NCI-H1436 (cell line): ENCODE results near the gene ITGAV.
A peak's percentile ranks its signal among the peaks of the same experiment; 100 is the strongest.
"Not testable (repeated sequence)": the region's sequence is repeated elsewhere in the genome, so short reads cannot be mapped to it uniquely, and the experiment has no call there.

Source experiments
- DNase-seq: peaks from one replicate; lab custom pipeline; 2025; lab: John Stamatoyannopoulos, UW

The ITGAV gene

DNA sequence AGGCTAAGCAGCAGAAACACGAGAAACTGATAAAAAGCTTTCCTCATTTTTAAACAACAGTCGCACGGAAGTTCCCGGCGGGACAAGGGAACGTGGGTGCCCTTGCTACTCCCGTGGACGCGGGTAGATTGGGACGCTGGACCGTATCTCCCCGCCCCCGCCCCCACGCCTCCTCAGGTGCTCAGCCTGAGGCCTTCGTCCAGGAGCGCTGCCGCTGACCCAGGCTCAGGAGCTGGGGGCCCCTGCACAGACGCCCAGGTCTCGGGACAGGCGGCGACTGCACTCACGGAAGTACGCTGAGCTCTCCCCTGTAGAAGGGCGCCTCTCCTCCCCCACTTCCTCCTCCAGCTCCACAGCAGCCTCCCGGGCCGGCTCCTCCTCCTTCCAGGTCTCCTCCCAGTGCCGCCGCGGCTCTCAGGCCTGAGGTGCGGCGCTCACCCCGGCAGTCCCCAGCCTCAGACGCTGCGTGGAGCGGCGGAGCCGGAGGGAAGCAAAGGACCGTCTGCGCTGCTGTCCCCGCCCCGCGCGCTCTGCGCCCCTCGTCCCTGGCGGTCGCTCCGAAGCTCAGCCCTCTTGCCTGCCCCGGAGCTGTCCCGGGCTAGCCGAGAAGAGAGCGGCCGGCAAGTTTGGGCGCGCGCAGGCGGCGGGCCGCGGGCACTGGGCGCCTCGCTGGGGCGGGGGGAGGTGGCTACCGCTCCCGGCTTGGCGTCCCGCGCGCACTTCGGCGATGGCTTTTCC is at the start of gene ITGAV:
TSS of gene ITGAV (plus strand) at position 445 of the 738 bp plus-strand sequence. CDS start at position 728, 283 bp downstream.
- peak; percentile 80 for DNase-seq

GRCh38 chr2:186540941-186541340 is 48.9 kb upstream of the ITGAV start:
- DNase-seq, result no peak

DNA sequence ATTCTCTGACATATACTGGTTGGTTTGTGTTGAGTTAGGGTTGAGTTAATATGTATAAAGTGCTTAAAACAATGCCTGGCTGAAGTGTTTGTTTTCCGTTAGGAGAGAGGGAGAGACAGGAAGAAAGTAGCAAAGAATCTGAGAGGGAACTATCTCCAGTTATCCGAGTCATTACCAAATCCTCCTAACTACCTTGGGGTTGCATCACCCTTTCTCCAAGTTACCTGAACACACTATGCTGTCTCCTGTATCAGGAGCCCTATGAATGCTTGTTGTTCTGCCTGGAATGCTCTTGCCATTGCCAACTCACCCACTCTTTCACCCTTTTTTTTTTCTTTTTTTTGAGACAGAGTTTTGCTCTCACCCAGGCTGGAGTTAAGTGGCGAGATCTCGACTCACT is 47.9 kb upstream of the ITGAV start:
- DNase-seq, result no peak

- DNase-seq, result no peak
Measured at GRCh38 chr2:186543561-186544131, 46.2 kb upstream of the ITGAV start.

GRCh38 chr2:186544255-186544675 is 45.6 kb upstream of the ITGAV start:
- DNase-seq, result no peak

DNA sequence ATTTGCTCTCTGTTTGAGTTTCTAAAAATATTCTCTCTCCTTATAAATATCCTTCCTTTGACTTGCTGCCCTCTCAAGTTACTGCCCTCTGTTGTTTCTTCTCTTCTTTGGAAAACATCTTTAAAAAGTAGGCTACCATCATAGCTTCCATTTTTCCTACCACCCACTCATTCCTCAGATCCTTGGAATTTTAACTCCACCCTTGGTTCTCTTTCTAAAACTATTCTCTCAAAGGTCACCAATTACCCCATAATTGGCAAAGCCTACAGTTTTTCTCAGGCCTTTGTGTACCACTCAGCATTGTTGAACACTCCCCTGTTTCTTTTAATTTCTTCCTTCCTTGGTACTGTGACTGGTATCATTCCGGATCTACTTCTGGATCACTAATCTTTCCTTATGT is 43.0 kb upstream of the ITGAV start:
- DNase-seq, result no peak

- DNase-seq, result no peak
Measured at GRCh38 chr2:186551323-186552050, 38.4 kb upstream of the ITGAV start.

- DNase-seq, result no peak
Measured at GRCh38 chr2:186554429-186554828, 35.4 kb upstream of the ITGAV start.

GRCh38 chr2:186554850-186555671 is 34.8 kb upstream of the ITGAV start:
- DNase-seq, result no peak

DNA sequence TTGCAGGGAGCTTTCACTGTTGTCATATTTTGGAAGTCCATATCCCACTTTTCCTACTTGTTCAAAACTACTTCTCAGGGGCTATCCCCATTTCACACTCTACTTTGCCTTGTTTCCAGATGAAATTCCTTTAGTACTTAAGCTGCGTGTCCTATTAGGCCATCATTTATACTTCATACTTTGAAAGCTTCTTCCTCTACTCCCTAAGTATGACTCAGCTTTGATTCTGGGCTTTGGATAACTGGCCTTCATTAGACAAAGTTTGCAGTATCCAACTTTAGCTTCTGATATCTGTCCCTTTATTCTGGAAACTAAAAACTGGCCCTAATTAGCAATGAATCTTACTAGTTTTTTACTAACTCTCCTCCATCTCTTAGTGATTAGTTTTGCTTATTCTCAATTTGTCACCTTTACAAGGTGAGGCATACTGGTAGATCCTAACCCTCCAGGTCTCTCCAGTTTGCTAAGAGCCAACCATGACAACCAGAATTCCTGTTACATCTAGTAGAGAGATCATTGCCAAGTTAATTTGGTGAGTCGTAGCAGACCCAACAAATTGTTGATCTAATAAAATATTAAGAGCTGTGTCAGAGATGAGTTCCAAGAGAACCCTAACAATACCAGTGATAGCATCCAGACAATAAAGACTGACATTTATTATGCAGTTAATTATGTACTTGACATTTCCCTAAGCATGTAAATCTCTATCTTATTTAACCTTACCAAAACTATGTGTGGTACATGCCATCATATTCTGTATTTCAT is 31.2 kb upstream of the ITGAV start:
- DNase-seq, result no peak

- DNase-seq, result no peak
Measured at GRCh38 chr2:186559370-186559769, 30.5 kb upstream of the ITGAV start.

- DNase-seq, result no peak
Measured at GRCh38 chr2:186559848-186560247, 30.0 kb upstream of the ITGAV start.

DNA sequence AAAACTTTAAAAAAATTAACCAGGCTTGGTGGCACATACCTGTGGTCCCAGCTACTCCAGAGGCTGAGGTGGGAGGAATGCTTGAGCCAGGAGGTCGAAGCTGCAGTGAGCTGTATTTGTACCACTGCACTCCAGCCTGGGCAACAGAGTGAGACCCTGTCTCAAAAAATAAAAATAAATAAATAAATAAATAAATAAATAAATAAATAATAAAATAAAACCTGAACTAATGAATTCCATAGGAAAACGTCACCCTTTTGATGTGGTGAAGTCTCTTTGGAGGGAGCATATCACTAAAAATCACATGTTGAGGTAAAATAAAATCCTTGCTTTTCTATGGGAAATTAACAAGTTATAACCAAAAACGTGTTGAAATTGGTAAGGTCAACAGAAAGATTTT is 29.6 kb upstream of the ITGAV start:
- no peak for DNase-seq

GRCh38 chr2:186561467-186562208 is 28.2 kb upstream of the ITGAV start:
- no peak for DNase-seq

DNA sequence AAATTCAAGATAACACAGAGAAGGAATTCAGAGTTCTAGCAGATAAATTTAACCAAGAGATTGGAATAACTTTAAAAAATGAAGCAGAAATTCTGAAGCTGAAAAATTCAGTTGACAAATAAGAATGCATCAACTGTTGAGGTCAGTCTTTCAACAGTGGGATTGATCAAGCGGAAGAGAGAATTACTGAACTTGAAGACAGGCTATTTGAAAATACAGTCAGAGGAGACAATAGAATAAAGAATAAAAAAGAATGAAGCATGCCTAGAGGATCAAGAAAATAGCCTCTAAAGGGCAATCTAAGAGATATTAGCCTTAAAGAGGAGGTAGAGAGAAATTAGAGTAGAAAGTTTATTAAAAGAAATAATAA is 27.7 kb upstream of the ITGAV start:
- DNase-seq, result no peak

DNA sequence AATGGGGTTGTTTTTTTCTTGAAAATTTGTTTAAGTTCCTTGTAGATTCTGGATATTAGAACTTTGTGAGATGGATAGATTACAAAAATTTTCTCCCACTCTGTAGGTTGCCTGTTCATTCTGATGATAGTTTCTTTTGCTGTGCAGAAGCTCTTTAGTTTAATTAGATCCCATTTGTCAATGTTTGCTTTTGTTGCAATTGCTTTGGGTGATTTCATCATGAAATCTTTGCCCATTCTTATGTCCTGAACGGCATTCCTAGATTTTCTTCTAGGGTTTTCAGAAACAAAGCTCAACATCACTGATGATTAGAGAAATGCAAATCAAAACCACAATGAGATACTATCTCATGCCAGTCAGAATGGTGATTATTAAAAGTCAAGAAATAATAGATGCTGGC is 21.3 kb upstream of the ITGAV start:
- DNase-seq, result not testable (repeated sequence)

DNA sequence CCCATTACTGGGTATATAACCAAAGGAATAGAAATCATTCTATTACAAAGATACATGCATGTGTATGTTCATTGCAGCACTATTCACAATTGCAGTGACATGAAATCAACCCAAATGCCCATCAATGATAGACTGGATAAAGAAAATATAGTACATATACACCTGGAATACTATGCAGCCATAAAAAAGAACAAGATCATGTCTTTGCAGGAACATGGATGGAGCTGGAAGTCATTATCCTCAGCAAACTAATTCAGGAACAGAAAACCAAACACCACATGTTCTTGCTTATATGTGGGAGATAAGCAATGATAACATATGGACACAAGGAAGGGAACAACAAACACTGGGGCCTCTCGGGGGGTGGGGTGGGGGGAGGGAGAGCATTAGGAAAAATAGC is 20.7 kb upstream of the ITGAV start:
- not testable (repeated sequence) for DNase-seq

- peak; percentile 13 for DNase-seq
Measured at GRCh38 chr2:186569897-186570296, 20.0 kb upstream of the ITGAV start.

GRCh38 chr2:186570604-186571003 is 19.3 kb upstream of the ITGAV start:
- no peak for DNase-seq

GRCh38 chr2:186572705-186573104 is 17.2 kb upstream of the ITGAV start:
- DNase-seq, result no peak

DNA sequence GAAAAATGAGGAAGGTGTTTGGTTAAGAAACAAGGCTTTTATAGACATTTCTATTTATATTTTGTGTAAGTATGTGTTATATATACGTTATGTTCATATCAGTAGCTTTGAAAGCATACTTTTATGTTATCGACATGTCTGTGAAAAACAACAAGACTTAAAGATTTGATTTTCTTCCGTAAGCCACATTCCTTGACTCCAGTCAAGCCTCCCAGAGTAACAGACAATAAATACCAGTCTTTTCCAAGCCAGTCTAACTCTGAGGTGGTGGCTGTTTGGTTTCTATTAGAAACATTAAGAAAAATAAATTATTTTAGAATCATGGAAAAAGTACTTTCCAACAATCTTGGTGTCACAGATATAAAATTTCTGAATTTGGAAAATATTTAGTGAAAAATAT is 16.3 kb upstream of the ITGAV start:
- no peak for DNase-seq
